H1 (cell line): Measurements from ENCODE around the gene C10orf95. TPM values are rescaled to one million over a fixed set of nuclear protein-coding genes. Genes with fewer than 3 reads are reported as not detected.

ENCODE experiments used
- CTCF ChIA-PET: fragments of 300-600 bp; sonication (Branson Sonifier 250); formaldehyde crosslinking; loops from one replicate; lab custom pipeline; 2021; ENCODE audit not compliant: partially characterized antibody; lab: Charles Lee
- POLR2A ChIA-PET: fragments of 300-600 bp; sonication (Branson Sonifier 250); formaldehyde crosslinking; loops from one replicate; lab custom pipeline; 2021; ENCODE audit warnings: inconsistent platforms; ENCODE audit not compliant: partially characterized antibody; lab: Charles Lee
- DNase-seq, 2 experiments: peaks; one replicate each; pipeline versions ENCODE4 v3.0.0 to v3.0.0-alpha.2; 2010 to 2022; ENCODE audit warnings: low spot score in 2 of 2, low read depth in 1 of 2, mixed read lengths in 1 of 2
- FAIRE-seq: peaks from 2 replicates; lab custom pipeline; 2011; peaks lifted over from hg19 to GRCh38; lab: Jason Lieb, UNC
- H2AFZ ChIP-seq: 2 replicates; pipeline ENCODE4 v1.8.1; 2012; ENCODE audit warnings: low read length, inconsistent platforms
- H2AK5ac ChIP-seq: 2 replicates; pipeline ENCODE4 v1.6.1; 2013; ENCODE audit warnings: low read depth, low read length
- H2BK120ac ChIP-seq: replicated peaks from 2 replicates; pipeline ENCODE3; 2013; ENCODE audit warnings: low read depth, low read length, inconsistent platforms
- H2BK12ac ChIP-seq: 2 replicates; pipeline ENCODE4 v1.6.1; 2013; ENCODE audit warnings: low read depth, low read length
- H2BK15ac ChIP-seq: 2 replicates; pipeline ENCODE4 v1.6.1; 2013; ENCODE audit warnings: low read length
- H2BK20ac ChIP-seq: 2 replicates; pipeline ENCODE4 v1.6.1; 2013; ENCODE audit warnings: low read length
- H2BK5ac ChIP-seq: 2 replicates; pipeline ENCODE4 v1.6.1; 2013; ENCODE audit warnings: low read depth, low read length
- H3K14ac ChIP-seq: 2 replicates; pipeline ENCODE4 v1.6.1; 2013; ENCODE audit warnings: inconsistent platforms; ENCODE audit not compliant: insufficient read length
- H3K18ac ChIP-seq: 2 replicates; pipeline ENCODE4 v1.6.1; 2013; ENCODE audit warnings: low read length; ENCODE audit errors: extremely low read depth
- H3K23ac ChIP-seq: 2 replicates; pipeline ENCODE4 v1.6.1; 2013; ENCODE audit warnings: inconsistent platforms; ENCODE audit not compliant: insufficient read length
- H3K23me2 ChIP-seq: 2 replicates; pipeline ENCODE4 v1.6.1; 2013; ENCODE audit warnings: low read depth, low read length
- H3K27ac ChIP-seq: 2 replicates; pipeline ENCODE4 v1.6.1; 2011; ENCODE audit warnings: low read depth, low read length, inconsistent platforms
- H3K27me3 ChIP-seq, 4 experiments: replicated peaks in 1 of 4; 1 replicate in 1 of 4; 2 replicates in 3 of 4; pipeline versions ENCODE4 v1.6.1 to v1.8.1; 2011 to 2013; ENCODE audit warnings: low read length in 3 of 4, mild to moderate bottlenecking in 3 of 4, inconsistent platforms in 2 of 4, mixed read lengths in 2 of 4, moderate library complexity in 1 of 4; ENCODE audit not compliant: control insufficient read depth in 3 of 4, insufficient read depth in 3 of 4; ENCODE audit errors: extremely low read depth in 1 of 4
- H3K36me3 ChIP-seq, 4 experiments: 2 replicates each; pipeline versions ENCODE4 v1.6.1 to v1.8.1; 2011 to 2013; ENCODE audit warnings: mild to moderate bottlenecking in 4 of 4, low read length in 3 of 4, moderate library complexity in 2 of 4, control low read depth in 1 of 4, inconsistent platforms in 1 of 4; ENCODE audit not compliant: insufficient read depth in 4 of 4, control insufficient read depth in 2 of 4
- H3K4ac ChIP-seq: replicated peaks from 2 replicates; pipeline ENCODE3; 2013; ENCODE audit warnings: low read length, low read depth, mixed read lengths, inconsistent platforms; ENCODE audit not compliant: insufficient read length
- H3K4me1 ChIP-seq, 4 experiments: replicated peaks in 1 of 4; 1 replicate in 1 of 4; 2 replicates in 3 of 4; pipeline versions ENCODE4 v1.6.1 to v1.8.1; 2011 to 2013; ENCODE audit warnings: low read length in 3 of 4, inconsistent platforms in 2 of 4, mixed read lengths in 1 of 4; ENCODE audit not compliant: insufficient read depth in 4 of 4, control insufficient read depth in 3 of 4
- H3K4me2 ChIP-seq, 2 experiments: 2 replicates each; pipeline versions ENCODE4 v1.6.1 to v1.8.1; 2011 to 2013; ENCODE audit warnings: low read depth in 2 of 2, low read length in 2 of 2, control low read depth in 1 of 2, inconsistent platforms in 1 of 2, mild to moderate bottlenecking in 1 of 2; ENCODE audit not compliant: insufficient read depth in 1 of 2
- H3K4me3 ChIP-seq, 4 experiments: fragments of 200-600, 300-600 bp in 1 of 4; sonication (generic), shearing (Covaris generic), sonication (Bioruptor Twin) in 1 of 4; 2 replicates each; pipeline versions ENCODE4 v1.5.1 to v1.8.1; 2011 to 2016; ENCODE audit warnings: low read length in 4 of 4, low read depth in 3 of 4, control low read depth in 2 of 4, inconsistent platforms in 2 of 4, mild to moderate bottlenecking in 2 of 4, mixed read lengths in 1 of 4, moderate library complexity in 1 of 4; ENCODE audit not compliant: insufficient read depth in 2 of 4; ENCODE audit errors: extremely low read depth in 1 of 4
- H3K56ac ChIP-seq: replicated peaks from 2 replicates; pipeline ENCODE3; 2013; ENCODE audit warnings: low read depth, mild to moderate bottlenecking, mixed read lengths, low read length, inconsistent platforms; ENCODE audit not compliant: insufficient read length
- H3K79me1 ChIP-seq: 2 replicates; pipeline ENCODE4 v1.6.1; 2013; ENCODE audit warnings: low read depth, low read length, control low read depth
- H3K79me2 ChIP-seq, 2 experiments: 2 replicates each; pipeline versions ENCODE4 v1.6.1 to v1.8.1; 2012 to 2013; ENCODE audit warnings: low read length in 2 of 2, mild to moderate bottlenecking in 2 of 2, inconsistent platforms in 1 of 2; ENCODE audit not compliant: insufficient read depth in 2 of 2, control insufficient read depth in 1 of 2
- H3K9ac ChIP-seq, 4 experiments: replicated peaks in 1 of 4; 1 replicate in 1 of 4; 2 replicates in 3 of 4; pipeline versions ENCODE4 v1.6.1 to v1.8.1; 2011 to 2013; ENCODE audit warnings: low read depth in 3 of 4, low read length in 3 of 4, control low read depth in 2 of 4, mild to moderate bottlenecking in 2 of 4, moderate library complexity in 2 of 4, inconsistent platforms in 1 of 4; ENCODE audit errors: extremely low read depth in 1 of 4
- H3K9me3 ChIP-seq, 2 experiments: 2 replicates each; pipeline versions ENCODE4 v1.6.1 to v1.8.1; 2012 to 2013; ENCODE audit warnings: mild to moderate bottlenecking in 2 of 2, moderate library complexity in 2 of 2, control low read depth in 1 of 2, inconsistent platforms in 1 of 2, low read depth in 1 of 2, low read length in 1 of 2, mixed read lengths in 1 of 2; ENCODE audit not compliant: insufficient read depth in 2 of 2
- H4K20me1 ChIP-seq, 2 experiments: replicated peaks in 1 of 2; 2 replicates each; pipeline versions ENCODE3 to v1.8.1; 2011 to 2013; ENCODE audit warnings: inconsistent platforms in 2 of 2, low read length in 2 of 2, mild to moderate bottlenecking in 1 of 2; ENCODE audit not compliant: insufficient read depth in 2 of 2, control insufficient read depth in 1 of 2
- H4K5ac ChIP-seq: 2 replicates; pipeline ENCODE4 v1.6.1; 2013; ENCODE audit warnings: low read length, low read depth, mixed read lengths, inconsistent platforms; ENCODE audit not compliant: insufficient read length
- H4K8ac ChIP-seq: 2 replicates; pipeline ENCODE4 v1.8.0; 2013; ENCODE audit warnings: mild to moderate bottlenecking, moderate library complexity, low read length, inconsistent platforms; ENCODE audit not compliant: insufficient read depth; ENCODE audit errors: extremely low read depth
- H4K91ac ChIP-seq: replicated peaks from 2 replicates; pipeline ENCODE3; 2013; ENCODE audit warnings: low read length, mixed read lengths, inconsistent platforms; ENCODE audit not compliant: insufficient read length
- CHD2 ChIP-seq: IDR thresholded peaks from 2 replicates; pipeline ENCODE4 v1.6.1; 2012; ENCODE audit warnings: low read length, improper control_type of control experiment
- HDAC2 ChIP-seq, 2 experiments: fragments of 300-600 bp in 1 of 2; sonication (generic) in 1 of 2; IDR thresholded peaks; 2 replicates each; pipeline ENCODE4 v1.6.1; 2011 to 2012; ENCODE audit warnings: low read depth in 2 of 2, low read length in 2 of 2, mild to moderate bottlenecking in 2 of 2, moderate library complexity in 2 of 2, borderline replicate concordance in 1 of 2, inconsistent platforms in 1 of 2
- TCF12 ChIP-seq: IDR thresholded peaks from 2 replicates; pipeline ENCODE4 v1.6.1; 2011; ENCODE audit warnings: low read depth, mild to moderate bottlenecking, low read length
- WGBS, 2 experiments: shearing (Covaris generic) in 1 of 2; methylation state at CpG; one replicate each; pipeline versions ENCODE4 v1.1.6 to v1.1.7; 2013 to 2015; ENCODE audit warnings: low lambda C conversion rate in 2 of 2, mixed read lengths in 2 of 2, inconsistent platforms in 1 of 2, low coverage in 1 of 2, missing lambda C conversion rate in 1 of 2; ENCODE audit not compliant: insufficient replicate concordance in 2 of 2, insufficient coverage in 1 of 2, insufficient read length in 1 of 2; ENCODE audit errors: extremely low coverage in 1 of 2, missing lambda C conversion rate in 1 of 2; 5-methylcytosine and 5-hydroxymethylcytosine counted together
- polyA plus RNA-seq, 7 experiments: library from polyadenylated mRNA; depleted of rRNA in 3 of 7; stranded (reverse) in 5 of 7; unstranded in 2 of 7; fragments of >200 nt in 5 of 7; fragments of 200-250 nt in 2 of 7; gene quantifications; 1 replicate in 5 of 7; 2 replicates in 1 of 7; 4 replicates in 1 of 7; pipeline versions ENCODE4 v1.2.1 to v1.2.3, GENCODE V29; 2011 to 2013; ENCODE audit warnings: missing spikeins in 2 of 7, mixed read lengths in 2 of 7
- total RNA-seq: library from RNA; stranded (reverse); fragmentation: NEBNext Ultra II Directional; extraction: Animal tissue kit (Norgen Biotek cat#: 25700); gene quantifications from 2 replicates; pipeline ENCODE4 v1.2.1, GENCODE V29; 2021

C10orf95 gene
- total and polyA plus RNA-seq, 2 of the 8 experiments (the other 6 are each of a cell fraction or from before 2014, with no cell fraction given): 0.34 to 0.48 TPM

GRCh38 chr10:102425444-102425843, 25.9 kb downstream of the C10orf95 start:
- H2AFZ ChIP-seq: no peak overlapping the region
- FAIRE-seq: no peak
- DNase-seq: no peak
- no peak overlapping the region for H3K18ac ChIP-seq
- WGBS, 2 experiments: 78% methylated on average over 1 of the region's 1 CpG; no CpG with 5 or more reads in 1 of the 2 experiments
- 0 out of 8 replicates have a peak, but pooled peaks cover 0 to 3% (median 0%) of the 10 kb centered on the region in 4 experiments for H3K36me3 ChIP-seq
- H3K4ac ChIP-seq: no peak overlapping the region
- H3K79me1 ChIP-seq: no peaks in the 10 kb centered on the region
- peaks cover 0 to 15% (median 5%) of the 10 kb centered on the region in 4 experiments; a peak in 4 of 7 replicates for H3K4me1 ChIP-seq
- no peak overlapping the region for H2BK15ac ChIP-seq
- H4K5ac ChIP-seq: no peak overlapping the region
- no peak overlapping the region for H2BK120ac ChIP-seq
- no peak overlapping the region for H4K8ac ChIP-seq
- no peak overlapping the region for H2BK12ac ChIP-seq
- H3K23me2 ChIP-seq: peaks cover 12% of the 10 kb centered on the region
- no peak overlapping the region for H3K14ac ChIP-seq
- H4K91ac ChIP-seq: no peak overlapping the region
- H2AK5ac ChIP-seq: no peak overlapping the region
- no peak overlapping the region for H3K23ac ChIP-seq
- POLR2A ChIA-PET: interaction anchor here (1.6 to 7.9 kb wide), 4 partner anchors 22 to 54 kb away, joined by 3 to 54 read pairs (median 8); partner anchors contain the start of gene C10orf95
- no peak overlapping the region for H3K27ac ChIP-seq
- H3K4me3 ChIP-seq: no peak overlapping the region
- no peaks in the 10 kb centered on the region for H3K9me3 ChIP-seq
- H2BK5ac ChIP-seq: no peak overlapping the region
- H3K79me2 ChIP-seq: no peaks in the 10 kb centered on the region
- peaks cover 5 to 9% of the 10 kb centered on the region in 2 experiments for H4K20me1 ChIP-seq
- no peak for TF ChIP-seq HDAC2 (IDR thresholded peaks at IDR 0.05; ENCODE audit: borderline replicate concordance in 1 of 2, low read depth in 2 of 2, low read length in 2 of 2)
- TF ChIP-seq CHD2: no peak
- TF ChIP-seq TCF12: no peak
- TF ChIP-seq, all 59 proteins: peak for 0
- Histone ChIP-seq H3K4me2 (no peak overlapping the region), H3K56ac (no peak overlapping the region), H3K9ac (no peak overlapping the region), H3K27me3 (no peaks in the 10 kb centered on the region), H2BK20ac (no peak overlapping the region)
- CTCF ChIA-PET: interaction anchor here (0.6 to 9.5 kb wide), 12 partner anchors 10 to 590 kb away, joined by 3 to 77 read pairs (median 7); partner anchors contain the start of gene C10orf95
